ENCODE results near the gene NPEPL1. TPM values are rescaled to one million over a fixed set of nuclear protein-coding genes. Genes with fewer than 3 reads are reported as not detected.
A peak's percentile ranks its signal among the peaks of the same experiment; 100 is the strongest.

NPEPL1 gene
- total RNA-seq, 1 experiment from 2014 or later, result 31.1 TPM

DNA sequence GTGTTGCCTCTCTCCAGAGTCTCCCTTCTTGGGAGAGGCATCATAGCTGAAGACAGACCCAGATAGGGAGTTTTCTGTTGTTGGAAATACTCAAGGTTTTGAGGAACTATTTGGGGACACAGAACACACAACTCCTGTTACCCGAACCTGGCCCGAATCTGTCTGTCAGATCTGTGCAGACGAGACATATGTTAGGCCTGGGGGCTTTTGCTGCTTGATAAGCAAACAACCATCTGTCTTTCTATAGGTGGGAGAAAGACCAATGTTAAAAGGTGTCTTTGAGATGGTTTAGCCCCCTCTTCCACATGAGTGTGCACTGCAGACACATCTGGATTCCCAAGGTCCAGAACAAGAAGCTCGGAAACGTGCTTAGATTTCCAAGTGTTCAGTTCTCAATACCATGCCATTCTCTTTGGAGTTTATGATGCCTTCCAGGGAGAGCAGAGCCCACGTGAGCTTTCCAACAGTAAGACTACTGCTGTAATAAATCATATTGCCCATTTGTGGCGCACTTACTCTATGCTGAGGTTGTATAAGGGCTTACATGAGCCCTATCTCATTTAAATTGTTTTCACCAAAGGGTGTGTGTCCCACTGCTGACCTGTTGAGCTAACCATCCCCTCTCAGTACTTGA is 45.3 kb upstream of the NPEPL1 start:
- Histone ChIP-seq H3K23ac (ENCODE audit: insufficient read length, low read depth, low read length) (no peak overlapping the region), H3K4me1 (ENCODE audit: insufficient read depth, low read length) (no peaks in the 10 kb centered on the region), H3K4ac (ENCODE audit: low read depth, low read length) (no peak overlapping the region), H2AK5ac (ENCODE audit: insufficient read length, low read length) (no peak overlapping the region), H3K9ac (ENCODE audit: extremely low read depth, insufficient read length, low read length) (no peak overlapping the region), H4K91ac (ENCODE audit: insufficient read length, low read depth, low read length) (no peak overlapping the region), H3K4me2 (ENCODE audit: insufficient read depth, insufficient read length, low read length) (no peak overlapping the region), H2BK120ac (ENCODE audit: low read depth, low read length, poor library complexity, severe bottlenecking) (no peak overlapping the region), H4K8ac (replicated peaks; ENCODE audit: insufficient read length, low read depth, low read length) (no peak overlapping the region), H3K18ac (ENCODE audit: insufficient read length, low read depth, low read length) (no peak overlapping the region), H2BK20ac (ENCODE audit: low read depth, low read length, poor library complexity, severe bottlenecking) (no peak overlapping the region), H2BK12ac (ENCODE audit: insufficient read length, low read depth, low read length) (no peak overlapping the region), H4K20me1 (ENCODE audit: control insufficient read depth, insufficient read depth, insufficient read length) (peaks cover 2% of the 10 kb centered on the region), H3K23me2 (ENCODE audit: insufficient read length, low read depth, low read length, poor library complexity, severe bottlenecking) (peaks cover 18% of the 10 kb centered on the region), H3K79me1 (ENCODE audit: insufficient read depth, low read depth, low read length, poor library complexity, severe bottlenecking) (no peaks in the 10 kb centered on the region), H3K14ac (ENCODE audit: insufficient read depth, low read length) (no peak overlapping the region), H4K5ac (ENCODE audit: insufficient read length, low read depth, low read length) (no peak overlapping the region), H3K9me3 (ENCODE audit: control insufficient read depth, low read depth, low read length) (no peaks in the 10 kb centered on the region), H3T11ph (ENCODE audit: low read length) (no peak overlapping the region), H2AFZ (ENCODE audit: low read length) (no peak overlapping the region), H2BK5ac (ENCODE audit: insufficient read length, low read length) (no peak overlapping the region), H2BK15ac (ENCODE audit: low read depth, low read length) (no peak overlapping the region), H3K79me2 (ENCODE audit: insufficient read depth, low read length) (0 out of 2 replicates have a peak, but pooled peaks cover 3% of the 10 kb centered on the region), H3K56ac (ENCODE audit: insufficient read length, low read depth, low read length) (no peak overlapping the region), H3K27ac (ENCODE audit: insufficient read length, low read depth, low read length) (no peak overlapping the region), H3K27me3 (ENCODE audit: insufficient read depth, low read length) (no peaks in the 10 kb centered on the region; the same call in 1 of the 2 replicates)
- H3K4me1 Mint-ChIP-seq, result peaks cover 12% of the 10 kb centered on the region in 2 experiments
- peaks cover 0 to 5% (median 2%) of the 10 kb centered on the region in 3 experiments; a peak in 4 of 7 replicates for H3K36me3 Mint-ChIP-seq (ENCODE audit: insufficient read depth in 1 of 3, low read depth in 3 of 3)
- H3K4me3 Mint-ChIP-seq, result no peak overlapping the region
- TF ChIP-seq, protein P1, sequence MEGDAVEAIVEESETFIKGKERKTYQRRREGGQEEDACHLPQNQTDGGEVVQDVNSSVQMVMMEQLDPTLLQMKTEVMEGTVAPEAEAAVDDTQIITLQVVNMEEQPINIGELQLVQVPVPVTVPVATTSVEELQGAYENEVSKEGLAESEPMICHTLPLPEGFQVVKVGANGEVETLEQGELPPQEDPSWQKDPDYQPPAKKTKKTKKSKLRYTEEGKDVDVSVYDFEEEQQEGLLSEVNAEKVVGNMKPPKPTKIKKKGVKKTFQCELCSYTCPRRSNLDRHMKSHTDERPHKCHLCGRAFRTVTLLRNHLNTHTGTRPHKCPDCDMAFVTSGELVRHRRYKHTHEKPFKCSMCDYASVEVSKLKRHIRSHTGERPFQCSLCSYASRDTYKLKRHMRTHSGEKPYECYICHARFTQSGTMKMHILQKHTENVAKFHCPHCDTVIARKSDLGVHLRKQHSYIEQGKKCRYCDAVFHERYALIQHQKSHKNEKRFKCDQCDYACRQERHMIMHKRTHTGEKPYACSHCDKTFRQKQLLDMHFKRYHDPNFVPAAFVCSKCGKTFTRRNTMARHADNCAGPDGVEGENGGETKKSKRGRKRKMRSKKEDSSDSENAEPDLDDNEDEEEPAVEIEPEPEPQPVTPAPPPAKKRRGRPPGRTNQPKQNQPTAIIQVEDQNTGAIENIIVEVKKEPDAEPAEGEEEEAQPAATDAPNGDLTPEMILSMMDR (conservative IDR thresholded peaks at IDR 0.05), result 0 out of 3 replicates have a peak, but pooled peaks have one; percentile 13
- DNase-seq, result no peak
- H3K9me3 Mint-ChIP-seq, result no peaks in the 10 kb centered on the region; a peak in 1 of 5 replicates
- H3K27me3 Mint-ChIP-seq (ENCODE audit: low read depth), result peaks cover 2% of the 10 kb centered on the region
- no peak overlapping the region for H3K27ac Mint-ChIP-seq
- WGBS (ENCODE audit: extremely low coverage, insufficient read length, low lambda C conversion rate), result no CpG with 5 or more reads among the region's 7 CpGs

All from H9 (cell line).